Right renal pelvis (tissue), 4 donors: ENCODE data around the gene CTDNEP1. TPM values are rescaled to one million over a fixed set of nuclear protein-coding genes. Genes with fewer than 3 reads are reported as not detected.

ENCODE experiments used
- DNase-seq, 4 donors: peaks; one replicate each; pipeline ENCODE4 v3.0.0-alpha.2; 2013; ENCODE audit warnings: low read depth in 4 of 4, low spot score in 3 of 4, missing footprints in 1 of 4
- polyA plus RNA-seq, 4 donors: library from polyadenylated mRNA; unstranded; fragments of 120-200 nt; gene quantifications; one replicate each; pipeline ENCODE4 v1.2.1, GENCODE V29; 2013; ENCODE audit not compliant: insufficient read length in 4 of 4

The CTDNEP1 gene
- polyA plus RNA-seq, 4 donors: 147 to 167 (median 159) TPM

GRCh38 chr17:7280519-7281073, 29.1 kb upstream of the CTDNEP1 start:
- DNase-seq: peak in 1 of 4 donors; percentile 83

GRCh38 chr17:7279448-7279847, 27.9 kb upstream of the CTDNEP1 start:
- no peak for DNase-seq

- no peak for DNase-seq
Measured at GRCh38 chr17:7266784-7267183, 15.2 kb upstream of the CTDNEP1 start.

GRCh38 chr17:7263801-7264078, 12.2 kb upstream of the CTDNEP1 start:
- DNase-seq: no peak

- DNase-seq: peak in 1 of 4 donors; percentile 41
Measured at GRCh38 chr17:7262935-7263800, 11.6 kb upstream of the CTDNEP1 start.

GRCh38 chr17:7262192-7262934, 10.8 kb upstream of the CTDNEP1 start, which contains the start of gene CLDN7:
TSS of gene CLDN7 (minus strand) at chr17:7262478. CDS start at chr17:7262043, 435 bp downstream.
- peak in 1 of 4 donors; percentile 50 for DNase-seq

- DNase-seq: no peak
Measured at GRCh38 chr17:7261379-7262191, 10.1 kb upstream of the CTDNEP1 start.

- DNase-seq: no peak
Measured at GRCh38 chr17:7260651-7261378, 9.3 kb upstream of the CTDNEP1 start.

GRCh38 chr17:7260151-7260550, 8.6 kb upstream of the CTDNEP1 start:
- DNase-seq: no peak

GRCh38 chr17:7259555-7259889, 8.0 kb upstream of the CTDNEP1 start:
- DNase-seq: no peak

- no peak for DNase-seq
Measured at GRCh38 chr17:7258731-7259554, 7.4 kb upstream of the CTDNEP1 start.

GRCh38 chr17:7256766-7257456, 5.4 kb upstream of the CTDNEP1 start:
- DNase-seq: no peak

GRCh38 chr17:7254511-7254910, 3.0 kb upstream of the CTDNEP1 start:
- DNase-seq: no peak

GRCh38 chr17:7253082-7253481, 1.5 kb upstream of the CTDNEP1 start:
- no peak for DNase-seq

GRCh38 chr17:7252176-7253043, 876 bp upstream of the CTDNEP1 start, which contains the start of gene ELP5:
TSS of gene ELP5 (plus strand) at chr17:7252215. CDS start at chr17:7252551, 336 bp downstream.
- peak in 3 of 4 donors; percentile 87 to 90 (median 88) for DNase-seq

- DNase-seq: no peak
Measured at GRCh38 chr17:7250695-7251627, 573 bp downstream of the CTDNEP1 start.

- no peak for DNase-seq
Measured at GRCh38 chr17:7249830-7250229, 1.7 kb downstream of the CTDNEP1 start.
